SK-N-SH (cell line): Measurements from ENCODE around the gene LRRC40. TPM values are rescaled to one million over a fixed set of nuclear protein-coding genes. Genes with fewer than 3 reads are reported as not detected.

Source experiments
- CTCF ChIA-PET: fragments of 300-600, 350-600 bp; formaldehyde crosslinking; extraction: SDS; loops from one replicate; lab custom pipeline; 2021; lab: Yijun Ruan, JAX
- POLR2A ChIA-PET: fragments of 350-600 bp; sonication (Branson Sonifier 250); formaldehyde crosslinking; extraction: SDS; loops from one replicate; lab custom pipeline; 2020; ENCODE audit warnings: antibody characterized with exemption, inconsistent platforms; lab: Yijun Ruan, JAX
- DNase-seq: peaks from one replicate; pipeline ENCODE4 v3.0.0; 2012
- H2AFZ ChIP-seq: fragments of 200-600 bp; sonication (generic); 2 replicates; pipeline ENCODE4 v1.8.1; 2016; ENCODE audit warnings: antibody characterized with exemption, mild to moderate bottlenecking, low read depth
- H3F3A ChIP-seq: fragments of 200-600 bp; sonication (generic); replicated peaks from 2 replicates; pipeline ENCODE3; 2016; ENCODE audit warnings: antibody characterized with exemption, mild to moderate bottlenecking; ENCODE audit not compliant: insufficient read depth
- H3K27ac ChIP-seq, 2 experiments: fragments of 200-500 bp in 1 of 2; fragments of 200-600 bp in 1 of 2; sonication (Bioruptor generic) in 1 of 2; sonication (generic), shearing (Covaris generic) in 1 of 2; 2 replicates each; pipeline versions ENCODE4 v1.5.1 to v1.6.1; 2014 to 2016; ENCODE audit warnings: low read depth in 2 of 2, inconsistent platforms in 1 of 2, low read length in 1 of 2, mild to moderate bottlenecking in 1 of 2, mixed read lengths in 1 of 2
- H3K27me3 ChIP-seq: fragments of 200-600 bp; sonication (generic), shearing (Covaris generic); 2 replicates; pipeline ENCODE4 v1.6.1; 2016; ENCODE audit warnings: mixed run types; ENCODE audit not compliant: insufficient read depth
- H3K36me3 ChIP-seq, 2 experiments: fragments of 200-500 bp in 1 of 2; fragments of 200-600 bp in 1 of 2; sonication (Bioruptor generic) in 1 of 2; sonication (generic) in 1 of 2; replicated peaks in 1 of 2; 2 replicates each; pipeline versions ENCODE3 to v1.5.1; 2014 to 2016; ENCODE audit warnings: low read length in 1 of 2, mild to moderate bottlenecking in 1 of 2; ENCODE audit not compliant: insufficient read depth in 2 of 2, control insufficient read depth in 1 of 2
- H3K4me1 ChIP-seq, 2 experiments: fragments of 200-500 bp in 1 of 2; fragments of 200-600 bp in 1 of 2; sonication (Bioruptor generic) in 1 of 2; sonication (generic), shearing (Covaris generic) in 1 of 2; 2 replicates each; pipeline versions ENCODE4 v1.5.1 to v1.6.1; 2014 to 2016; ENCODE audit warnings: low read depth in 1 of 2, low read length in 1 of 2, mixed run types in 1 of 2; ENCODE audit not compliant: insufficient read depth in 2 of 2, control insufficient read depth in 1 of 2
- H3K4me2 ChIP-seq: fragments of 200-600 bp; sonication (generic), shearing (Covaris generic); 2 replicates; pipeline ENCODE4 v1.6.1; 2017; ENCODE audit warnings: mixed run types
- H3K4me3 ChIP-seq, 2 experiments: fragments of 200-500 bp in 1 of 2; fragments of 200-600 bp in 1 of 2; sonication (Bioruptor generic) in 1 of 2; sonication (generic), shearing (Covaris generic) in 1 of 2; 2 replicates each; pipeline versions ENCODE4 v1.5.1 to v1.8.1; 2014 to 2016; ENCODE audit warnings: low read depth in 2 of 2, inconsistent platforms in 1 of 2, low read length in 1 of 2, mild to moderate bottlenecking in 1 of 2, mixed read lengths in 1 of 2, moderate library complexity in 1 of 2
- H3K79me2 ChIP-seq: fragments of 200-600 bp; sonication (generic); 2 replicates; pipeline ENCODE4 v1.8.1; 2017; ENCODE audit warnings: mild to moderate bottlenecking; ENCODE audit not compliant: insufficient read depth
- H3K9ac ChIP-seq: fragments of 200-600 bp; sonication (generic); 2 replicates; pipeline ENCODE4 v1.6.1; 2017; ENCODE audit warnings: mixed run types
- H3K9me2 ChIP-seq: fragments of 200-600 bp; sonication (generic); 2 replicates; pipeline ENCODE4 v1.6.1; 2017; ENCODE audit warnings: mixed run types
- H3K9me3 ChIP-seq: fragments of 200-600 bp; sonication (generic); 2 replicates; pipeline ENCODE4 v1.6.1; 2017; ENCODE audit warnings: mixed run types, mild to moderate bottlenecking, moderate library complexity
- H4K20me1 ChIP-seq: fragments of 200-600 bp; sonication (generic); 2 replicates; pipeline ENCODE4 v1.6.1; 2017; ENCODE audit warnings: mild to moderate bottlenecking, mixed run types; ENCODE audit not compliant: insufficient read depth
- ELF1 ChIP-seq: IDR thresholded peaks from 2 replicates; pipeline ENCODE4 v1.4.0; 2012
- FOXJ3 ChIP-seq: sonication (generic); formaldehyde crosslinking; IDR thresholded peaks from 2 replicates; pipeline ENCODE4 v1.5.1; 2020; ENCODE audit warnings: mild to moderate bottlenecking, missing genetic modification reagents
- GATA2 ChIP-seq: sonication (generic); formaldehyde crosslinking; IDR thresholded peaks from 2 replicates; pipeline ENCODE4 v1.5.0; 2020; ENCODE audit warnings: mild to moderate bottlenecking, missing genetic modification reagents
- MEF2A ChIP-seq: IDR thresholded peaks from 2 replicates; pipeline ENCODE4 v1.4.0; 2012; ENCODE audit warnings: low read depth, borderline replicate concordance
- NRF1 ChIP-seq: IDR thresholded peaks from 2 replicates; pipeline ENCODE4 v1.6.1; 2012; ENCODE audit warnings: low read depth, mild to moderate bottlenecking, low read length
- POLR2AphosphoS5 ChIP-seq: IDR thresholded peaks from 2 replicates; pipeline ENCODE4 v1.6.1; 2012; ENCODE audit warnings: low read depth, low read length
- RAD21 ChIP-seq: IDR thresholded peaks from 2 replicates; pipeline ENCODE4 v1.6.1; 2012; ENCODE audit warnings: mild to moderate bottlenecking, low read length
- RFX5 ChIP-seq: IDR thresholded peaks from 2 replicates; pipeline ENCODE4 v1.6.1; 2012; ENCODE audit warnings: mild to moderate bottlenecking, improper control_type of control experiment, low read length
- RXRA ChIP-seq: IDR thresholded peaks from 2 replicates; pipeline ENCODE4 v1.4.0; 2012; ENCODE audit warnings: low read depth, mild to moderate bottlenecking, borderline replicate concordance
- SIN3A ChIP-seq: IDR thresholded peaks from 2 replicates; pipeline ENCODE4 v1.6.1; 2012; ENCODE audit warnings: low read depth, mild to moderate bottlenecking, low read length, moderate library complexity, borderline replicate concordance
- SMC3 ChIP-seq: IDR thresholded peaks from 2 replicates; pipeline ENCODE4 v1.6.1; 2012; ENCODE audit warnings: low read depth, low read length, improper control_type of control experiment
- TCF12 ChIP-seq: IDR thresholded peaks from 2 replicates; pipeline ENCODE4 v1.4.0; 2012
- USF1 ChIP-seq: IDR thresholded peaks from 2 replicates; pipeline ENCODE4 v1.4.0; 2012; ENCODE audit warnings: low read depth, borderline replicate concordance
- YY1 ChIP-seq: IDR thresholded peaks from 2 replicates; pipeline ENCODE4 v1.4.0; 2012; ENCODE audit warnings: low read depth, mild to moderate bottlenecking
- ZBTB33 ChIP-seq: IDR thresholded peaks from 2 replicates; pipeline ENCODE4 v1.4.0; 2012; ENCODE audit warnings: low read depth, borderline replicate concordance
- WGBS: methylation state at CpG from one replicate; pipeline ENCODE4 v1.1.6; 2017; ENCODE audit warnings: low lambda C conversion rate; 5-methylcytosine and 5-hydroxymethylcytosine counted together
- polyA plus RNA-seq, 3 experiments: library from polyadenylated mRNA; depleted of rRNA; stranded (reverse); fragments of >200 nt; gene quantifications; 2 replicates each; pipeline ENCODE4 v1.2.3, GENCODE V29; 2012
- TF ChIP-seq, protein P1 (sequence below): IDR thresholded peaks from 2 replicates; pipeline ENCODE4 v1.4.0; 2012; ENCODE audit warnings: low read depth
- TF ChIP-seq, protein P2 (sequence below): IDR thresholded peaks from 2 replicates; pipeline ENCODE4 v1.6.1; 2012; ENCODE audit warnings: mild to moderate bottlenecking, low read depth, low read length, moderate library complexity
- TF ChIP-seq, protein P3 (sequence below): fragments of 150-350 bp; IDR thresholded peaks from 2 replicates; pipeline ENCODE4 v1.6.1; 2017; ENCODE audit warnings: antibody characterized with exemption, low read length, low read depth, borderline replicate concordance

LRRC40 gene
- polyA plus RNA-seq, 1 of the 3 experiments (the other 2 are of a cell fraction): 5.6 TPM

DNA sequence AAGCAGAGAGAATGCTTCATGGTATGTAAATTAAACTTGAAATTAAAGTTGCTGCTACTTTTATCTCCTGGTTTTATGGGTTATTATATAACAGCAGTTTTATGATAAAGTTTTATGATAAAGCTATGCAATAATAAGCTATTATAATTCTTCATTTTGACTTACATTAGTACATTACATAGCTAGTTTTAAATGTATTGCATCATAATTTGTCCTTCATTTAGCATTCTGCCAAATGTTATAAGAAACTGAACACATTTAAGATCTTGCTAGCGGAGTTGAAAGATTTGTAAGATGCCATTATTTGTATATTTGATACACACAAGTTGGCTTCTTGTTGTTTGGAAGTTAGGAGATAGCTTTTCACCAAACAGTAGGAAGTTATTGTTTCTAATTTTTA is 101.6 kb downstream of the LRRC40 start:
- H3K4me3 ChIP-seq: no peak overlapping the region
- no peaks in the 10 kb centered on the region for H3K9me3 ChIP-seq
- no peaks in the 10 kb centered on the region for H3K27me3 ChIP-seq
- ChIA-PET CTCF (interaction anchor here (0.9 to 1.9 kb wide), 4 partner anchors 9 to 36 kb away, joined by 3 to 4 read pairs (median 3); no protein-coding TSS in a partner anchor), POLR2A (no interaction called here)
- no peak overlapping the region for H2AFZ ChIP-seq
- TF ChIP-seq POLR2AphosphoS5: no peak
- TF ChIP-seq RFX5: no peak
- TF ChIP-seq, protein P1, sequence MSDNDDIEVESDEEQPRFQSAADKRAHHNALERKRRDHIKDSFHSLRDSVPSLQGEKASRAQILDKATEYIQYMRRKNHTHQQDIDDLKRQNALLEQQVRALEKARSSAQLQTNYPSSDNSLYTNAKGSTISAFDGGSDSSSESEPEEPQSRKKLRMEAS: no peak
- TF ChIP-seq FOXJ3 (CRISPR knock-in tag): no peak
- TF ChIP-seq ELF1: no peak
- no peak for TF ChIP-seq SMC3
- no peak for TF ChIP-seq YY1
- TF ChIP-seq GATA2 (CRISPR knock-in tag): no peak
- TF ChIP-seq NRF1: no peak
- no peak for TF ChIP-seq MEF2A
- TF ChIP-seq, protein P2, sequence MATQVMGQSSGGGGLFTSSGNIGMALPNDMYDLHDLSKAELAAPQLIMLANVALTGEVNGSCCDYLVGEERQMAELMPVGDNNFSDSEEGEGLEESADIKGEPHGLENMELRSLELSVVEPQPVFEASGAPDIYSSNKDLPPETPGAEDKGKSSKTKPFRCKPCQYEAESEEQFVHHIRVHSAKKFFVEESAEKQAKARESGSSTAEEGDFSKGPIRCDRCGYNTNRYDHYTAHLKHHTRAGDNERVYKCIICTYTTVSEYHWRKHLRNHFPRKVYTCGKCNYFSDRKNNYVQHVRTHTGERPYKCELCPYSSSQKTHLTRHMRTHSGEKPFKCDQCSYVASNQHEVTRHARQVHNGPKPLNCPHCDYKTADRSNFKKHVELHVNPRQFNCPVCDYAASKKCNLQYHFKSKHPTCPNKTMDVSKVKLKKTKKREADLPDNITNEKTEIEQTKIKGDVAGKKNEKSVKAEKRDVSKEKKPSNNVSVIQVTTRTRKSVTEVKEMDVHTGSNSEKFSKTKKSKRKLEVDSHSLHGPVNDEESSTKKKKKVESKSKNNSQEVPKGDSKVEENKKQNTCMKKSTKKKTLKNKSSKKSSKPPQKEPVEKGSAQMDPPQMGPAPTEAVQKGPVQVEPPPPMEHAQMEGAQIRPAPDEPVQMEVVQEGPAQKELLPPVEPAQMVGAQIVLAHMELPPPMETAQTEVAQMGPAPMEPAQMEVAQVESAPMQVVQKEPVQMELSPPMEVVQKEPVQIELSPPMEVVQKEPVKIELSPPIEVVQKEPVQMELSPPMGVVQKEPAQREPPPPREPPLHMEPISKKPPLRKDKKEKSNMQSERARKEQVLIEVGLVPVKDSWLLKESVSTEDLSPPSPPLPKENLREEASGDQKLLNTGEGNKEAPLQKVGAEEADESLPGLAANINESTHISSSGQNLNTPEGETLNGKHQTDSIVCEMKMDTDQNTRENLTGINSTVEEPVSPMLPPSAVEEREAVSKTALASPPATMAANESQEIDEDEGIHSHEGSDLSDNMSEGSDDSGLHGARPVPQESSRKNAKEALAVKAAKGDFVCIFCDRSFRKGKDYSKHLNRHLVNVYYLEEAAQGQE: no peak
- TF ChIP-seq SIN3A: no peak
- no peak for TF ChIP-seq TCF12
- TF ChIP-seq, protein P3, sequence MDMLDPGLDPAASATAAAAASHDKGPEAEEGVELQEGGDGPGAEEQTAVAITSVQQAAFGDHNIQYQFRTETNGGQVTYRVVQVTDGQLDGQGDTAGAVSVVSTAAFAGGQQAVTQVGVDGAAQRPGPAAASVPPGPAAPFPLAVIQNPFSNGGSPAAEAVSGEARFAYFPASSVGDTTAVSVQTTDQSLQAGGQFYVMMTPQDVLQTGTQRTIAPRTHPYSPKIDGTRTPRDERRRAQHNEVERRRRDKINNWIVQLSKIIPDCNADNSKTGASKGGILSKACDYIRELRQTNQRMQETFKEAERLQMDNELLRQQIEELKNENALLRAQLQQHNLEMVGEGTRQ: no peak
- TF ChIP-seq USF1: no peak
- no peak for TF ChIP-seq RXRA
- TF ChIP-seq ZBTB33: no peak
- TF ChIP-seq RAD21: no peak
- no peak overlapping the region for H3K9ac ChIP-seq
- no peaks in the 10 kb centered on the region for H3K4me1 ChIP-seq
- no peak overlapping the region for H3K27ac ChIP-seq
- no peak for DNase-seq
- no peaks in the 10 kb centered on the region for H3F3A ChIP-seq
- no peak overlapping the region for H3K4me2 ChIP-seq
- WGBS: 81% methylated on average over 1 of the region's 1 CpG
- H3K79me2 ChIP-seq: no peaks in the 10 kb centered on the region
- no peaks in the 10 kb centered on the region for H3K36me3 ChIP-seq
- no peaks in the 10 kb centered on the region for H3K9me2 ChIP-seq
- H4K20me1 ChIP-seq: no peaks in the 10 kb centered on the region
